Raji (cell line): Measurements from ENCODE around the gene LRRC73.

ENCODE experiments used
- POLR2A ChIP-seq: IDR thresholded peaks from 2 replicates; pipeline ENCODE4 v1.6.1; 2011; ENCODE audit warnings: low read depth, low read length, control low read depth; ENCODE audit not compliant: insufficient read depth

Gene LRRC73

DNA sequence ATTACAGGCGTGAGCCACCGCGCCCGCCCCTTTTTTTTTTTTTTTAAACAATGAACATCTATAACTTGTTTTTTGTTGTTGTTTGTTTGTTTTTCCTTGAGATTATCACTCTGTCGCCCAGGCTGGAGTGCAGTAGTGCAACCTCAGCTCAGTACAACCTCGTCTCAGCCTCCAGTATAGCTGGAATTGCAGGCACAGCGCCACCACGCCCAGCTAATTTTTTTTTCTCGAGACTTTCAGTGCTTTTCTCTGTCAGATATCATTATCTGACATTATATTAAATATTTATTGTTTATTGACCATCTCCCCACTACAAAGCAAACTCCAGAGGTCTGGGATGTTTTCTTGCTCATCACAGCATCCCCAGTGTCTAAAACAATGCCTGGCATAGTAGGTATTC, 52.5 kb downstream of the LRRC73 start:
- no peak for TF ChIP-seq POLR2A
